GM19324 (cell line): ENCODE measurements around the gene GALNT2.

Source experiments
- ATAC-seq: cut with Tn5 transposase; IDR thresholded peaks from one replicate; pipeline ENCODE4 v1.9.1; 2021; ENCODE audit warnings: mild to moderate bottlenecking, moderate library complexity; ENCODE audit not compliant: unreplicated experiment, low FRiP score

GALNT2 gene

DNA sequence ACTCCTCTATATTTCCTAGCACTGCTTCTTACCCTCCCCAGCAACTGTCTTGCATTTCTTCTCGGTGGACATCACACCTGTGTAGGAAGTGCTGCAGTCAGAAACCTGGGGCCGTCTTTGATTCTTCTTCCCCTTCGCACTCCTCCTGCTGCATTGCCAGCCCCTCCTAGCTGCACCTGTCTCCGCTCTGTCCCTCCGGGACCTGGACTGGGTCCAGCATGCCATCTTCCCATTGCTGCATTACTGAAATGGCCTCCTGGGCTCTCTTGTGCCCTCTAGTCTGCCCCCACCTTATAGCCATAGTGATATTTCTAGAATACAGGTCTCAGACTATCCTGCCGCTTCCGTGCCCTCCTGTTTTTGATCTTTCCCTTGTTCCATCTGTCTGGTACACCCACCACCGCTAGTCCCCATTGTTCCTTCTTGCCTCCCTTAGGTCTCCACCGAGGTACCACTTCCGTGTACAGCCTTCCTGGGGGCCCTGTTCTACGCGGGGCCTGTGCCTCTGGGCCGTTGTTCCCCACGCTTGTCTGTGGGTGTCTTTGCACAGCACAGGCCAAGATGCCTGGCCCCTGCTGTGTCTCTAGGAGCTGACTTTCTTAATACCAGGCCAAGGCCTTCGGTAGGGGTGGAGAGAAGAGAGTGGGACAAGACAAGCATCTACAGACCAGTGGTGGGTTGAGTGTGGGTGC lies 107.6 kb downstream of the GALNT2 start:
- no peak for ATAC-seq

DNA sequence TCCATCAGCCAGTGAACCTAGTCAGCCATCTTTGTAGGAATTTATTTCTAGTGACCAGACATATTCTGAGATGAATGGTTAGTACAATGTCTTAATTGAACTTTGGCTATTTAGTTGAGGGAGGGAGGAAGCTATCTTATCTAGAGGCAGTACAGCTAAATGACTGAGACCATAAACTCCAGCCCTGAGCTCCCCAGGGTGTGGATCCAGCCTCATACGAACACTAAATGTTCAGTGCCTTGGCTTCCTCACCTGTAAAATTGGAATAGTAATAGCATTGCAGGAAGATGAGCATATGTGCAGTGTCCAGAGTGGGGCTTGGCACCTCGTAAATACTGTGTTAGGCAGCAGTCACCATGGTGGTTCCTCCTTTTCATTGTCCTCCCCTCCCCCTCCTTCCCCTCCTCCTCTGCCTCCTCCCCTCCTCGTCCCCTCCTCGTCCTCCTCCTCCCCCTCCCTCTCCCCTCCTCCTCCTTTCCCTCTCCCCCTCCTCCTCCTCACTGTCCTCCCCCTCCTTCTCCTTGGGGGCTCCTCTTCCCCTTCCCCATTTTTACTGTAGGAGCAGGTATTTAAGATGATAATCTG lies 108.2 kb downstream of the GALNT2 start:
- no peak for ATAC-seq

- no peak for ATAC-seq
Observed at GRCh38 chr1:230175839-230176238, 108.8 kb downstream of the GALNT2 start.

DNA sequence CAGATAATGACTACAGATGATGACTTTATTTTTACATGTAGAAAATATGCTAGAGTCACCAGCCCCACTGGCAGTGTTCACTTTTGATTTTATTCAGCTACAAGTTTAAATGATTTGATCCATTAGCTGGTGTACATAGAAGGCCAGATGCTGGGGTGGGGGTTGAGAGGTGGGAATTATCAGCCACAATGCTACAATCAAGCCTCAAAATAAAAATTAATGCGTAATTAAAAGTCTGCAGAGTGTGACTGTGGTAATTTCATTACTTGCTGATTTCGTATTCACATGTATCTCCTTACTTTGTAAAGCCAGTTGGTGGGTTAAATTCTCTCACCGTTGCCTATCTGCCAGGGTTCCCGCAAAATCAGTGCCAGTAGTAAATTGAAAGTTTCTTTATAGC lies 109.3 kb downstream of the GALNT2 start:
- no peak for ATAC-seq

- no peak for ATAC-seq
Observed at GRCh38 chr1:230176871-230177411, 109.9 kb downstream of the GALNT2 start.

DNA sequence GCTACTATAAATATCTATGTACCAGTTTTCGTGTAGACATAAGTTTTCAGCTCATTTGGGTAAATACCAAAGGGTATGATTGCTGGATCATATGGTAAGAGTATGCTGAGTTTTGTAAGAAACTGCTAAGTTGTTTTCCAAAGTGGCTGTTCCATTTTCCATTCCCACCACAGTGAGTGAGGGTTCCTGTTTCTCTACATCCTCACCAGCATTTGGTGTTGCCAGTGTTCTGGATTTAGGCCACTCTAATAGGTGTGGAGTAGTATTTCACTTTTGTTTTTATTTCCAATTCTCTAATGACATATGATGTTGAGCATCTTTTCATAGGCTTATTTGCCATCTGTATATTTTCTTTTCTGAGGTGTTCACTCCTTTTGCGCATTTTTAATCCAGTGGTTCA lies 112.2 kb downstream of the GALNT2 start:
- ATAC-seq, result no peak

- no peak for ATAC-seq
Observed at GRCh38 chr1:230185076-230186001, 118.3 kb downstream of the GALNT2 start.

- ATAC-seq, result no peak
Observed at GRCh38 chr1:230186003-230186863, 119.2 kb downstream of the GALNT2 start.

DNA sequence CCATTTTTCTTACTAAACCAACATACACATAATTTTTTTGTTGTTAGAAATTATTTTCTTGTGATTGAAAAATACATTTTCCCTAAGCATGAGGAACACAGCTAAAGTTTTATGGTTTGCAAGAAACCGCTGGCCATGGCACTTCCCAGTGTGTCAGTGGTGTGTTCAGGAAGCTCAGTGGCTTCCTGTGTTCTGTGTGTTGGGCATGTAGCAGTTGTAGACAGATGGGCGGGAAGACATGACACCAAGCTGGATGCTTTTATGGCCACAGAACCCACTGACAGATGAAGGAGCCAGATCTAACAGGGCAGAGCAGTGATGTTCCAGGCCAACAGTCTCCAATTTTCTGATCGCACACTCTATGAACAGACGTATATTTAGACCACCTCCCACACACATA lies 119.8 kb downstream of the GALNT2 start:
- ATAC-seq, result no peak

GRCh38 chr1:230187290-230187689 lies 120.3 kb downstream of the GALNT2 start:
- no peak for ATAC-seq

- no peak for ATAC-seq
Observed at GRCh38 chr1:230188826-230189225, 121.8 kb downstream of the GALNT2 start.

DNA sequence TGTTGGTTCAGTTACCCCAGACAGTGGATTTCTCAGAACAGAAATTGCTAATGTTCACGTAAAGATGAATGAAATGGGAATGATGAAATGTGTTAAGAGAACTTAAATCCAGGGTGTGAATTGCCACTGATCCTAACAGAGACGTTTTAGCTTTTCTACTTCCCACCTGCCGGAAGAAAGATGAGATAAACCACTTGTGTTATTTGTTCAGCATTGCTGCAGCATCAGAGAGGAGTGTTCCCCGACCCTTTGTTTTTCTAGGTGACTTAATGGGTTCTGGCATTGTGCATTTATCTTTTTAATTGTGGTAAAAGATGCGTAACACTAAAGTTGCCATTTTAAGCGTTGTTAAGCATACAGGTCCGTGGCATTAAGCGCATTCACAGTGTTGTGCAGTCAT lies 122.3 kb downstream of the GALNT2 start:
- no peak for ATAC-seq

DNA sequence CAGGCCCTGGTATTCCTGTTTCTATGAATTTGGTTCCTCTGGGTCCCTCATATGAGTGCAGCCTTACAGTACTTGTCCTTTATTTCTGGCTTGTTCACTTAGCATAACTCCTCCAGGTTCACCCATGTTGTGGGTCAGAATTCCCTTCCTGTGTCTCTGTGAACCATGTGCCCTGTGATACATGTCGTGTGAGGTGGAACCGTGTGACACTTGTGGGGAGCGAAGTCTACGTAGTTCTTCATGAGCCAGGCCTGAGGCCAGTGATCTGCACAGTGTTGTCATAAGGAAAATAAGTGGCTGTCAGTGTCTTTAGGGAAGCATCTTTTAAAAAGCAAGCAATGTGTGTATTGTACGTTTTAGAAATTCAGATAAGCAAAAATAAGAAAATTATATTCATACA lies 122.8 kb downstream of the GALNT2 start:
- no peak for ATAC-seq

DNA sequence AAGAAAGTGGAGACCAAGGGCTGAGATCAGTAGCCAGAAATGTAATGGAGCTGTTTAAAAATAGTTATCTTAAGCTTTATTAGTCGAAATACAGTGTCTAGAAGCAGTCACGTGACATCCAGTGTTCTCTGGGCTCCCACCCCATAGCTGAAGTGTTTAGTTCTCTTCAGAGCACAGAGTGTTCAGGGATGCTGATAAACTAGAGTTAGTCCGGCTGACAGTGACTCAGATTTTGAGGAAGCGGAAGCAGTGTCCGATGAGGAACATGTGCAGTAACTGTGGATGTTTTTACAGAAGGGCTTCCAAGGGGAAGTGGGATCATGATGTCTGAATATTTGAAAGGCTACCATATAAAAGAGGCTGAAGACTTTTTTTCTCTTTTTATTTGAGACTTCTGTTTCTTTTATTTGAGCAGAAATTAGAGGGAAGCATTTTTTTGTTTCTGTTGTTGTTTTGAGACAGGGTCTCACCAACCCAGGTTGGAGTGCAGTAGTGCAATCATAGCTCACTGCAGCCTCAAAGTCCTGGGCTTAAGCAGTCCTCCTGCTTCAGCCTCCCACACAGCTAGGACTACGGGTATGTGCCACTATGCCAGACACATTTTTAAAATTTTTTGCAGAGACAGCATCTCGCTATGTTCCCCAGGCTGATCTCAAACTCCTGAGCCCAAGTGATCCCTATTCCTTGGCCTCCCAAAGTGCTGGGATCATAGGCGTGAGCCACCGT lies 124.2 kb downstream of the GALNT2 start:
- ATAC-seq, result no peak

DNA sequence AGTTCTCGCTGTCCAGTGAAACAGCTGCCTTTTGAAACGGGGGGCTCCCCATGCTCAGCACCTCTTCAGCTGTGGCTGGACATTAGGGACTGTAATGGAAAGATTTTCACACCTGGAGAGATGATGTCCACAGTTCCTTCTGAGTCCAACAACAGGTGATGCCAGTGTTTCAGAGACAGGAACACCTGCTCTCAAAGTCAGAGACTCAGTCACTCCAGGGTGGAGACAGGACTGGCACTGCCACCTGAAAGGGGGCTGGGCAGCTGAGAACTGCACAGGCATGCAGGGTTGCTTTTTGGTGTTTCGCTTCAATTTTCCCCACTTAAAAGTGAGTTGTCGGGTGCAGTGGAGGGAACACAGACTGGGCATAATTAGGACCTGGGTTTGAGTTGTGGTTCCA lies 124.8 kb downstream of the GALNT2 start:
- no peak for ATAC-seq

- no peak for ATAC-seq
Observed at GRCh38 chr1:230194525-230194924, 127.5 kb downstream of the GALNT2 start.

DNA sequence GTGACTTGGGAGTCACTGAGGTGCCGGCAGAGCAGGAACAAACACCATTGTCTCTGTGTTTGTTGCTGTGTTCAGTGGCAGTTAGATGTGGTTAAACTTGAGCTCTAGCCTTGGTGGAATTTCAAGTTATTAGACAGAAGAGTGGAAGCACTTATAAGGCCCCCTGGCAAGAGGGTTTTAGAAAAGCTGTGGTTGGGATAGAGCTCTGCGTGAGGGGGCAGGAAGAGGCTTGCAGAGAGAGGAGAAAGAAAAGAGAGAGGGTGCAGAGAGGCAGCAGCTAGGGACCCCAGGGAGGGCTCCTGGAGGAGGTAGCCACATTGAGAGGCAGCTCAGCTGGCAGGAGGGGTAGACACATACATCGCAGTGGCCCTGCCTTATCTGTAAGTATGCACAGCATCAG lies 128.2 kb downstream of the GALNT2 start:
- no peak for ATAC-seq

- ATAC-seq, result no peak
Observed at GRCh38 chr1:230196077-230196476, 129.0 kb downstream of the GALNT2 start.
